OCI-LY1 (cell line): ENCODE results near the gene APH1B.

Source experiments
- EZH2 ChIP-seq: fragments of 200-600 bp; sonication (generic), shearing (Covaris generic); IDR thresholded peaks from 2 replicates; pipeline ENCODE4 v1.8.0; 2017; ENCODE audit warnings: borderline replicate concordance, mixed run types, mild to moderate bottlenecking, antibody characterized with exemption, low read length, moderate library complexity, mixed read lengths
- TF ChIP-seq, protein P1 (sequence below): fragments of 200-600 bp; sonication (generic), shearing (Covaris generic); IDR thresholded peaks from 2 replicates; pipeline ENCODE4 v1.5.1; 2017; ENCODE audit warnings: mild to moderate bottlenecking, antibody characterized with exemption, low read length, moderate library complexity, mixed read lengths

- TF ChIP-seq, protein P1, sequence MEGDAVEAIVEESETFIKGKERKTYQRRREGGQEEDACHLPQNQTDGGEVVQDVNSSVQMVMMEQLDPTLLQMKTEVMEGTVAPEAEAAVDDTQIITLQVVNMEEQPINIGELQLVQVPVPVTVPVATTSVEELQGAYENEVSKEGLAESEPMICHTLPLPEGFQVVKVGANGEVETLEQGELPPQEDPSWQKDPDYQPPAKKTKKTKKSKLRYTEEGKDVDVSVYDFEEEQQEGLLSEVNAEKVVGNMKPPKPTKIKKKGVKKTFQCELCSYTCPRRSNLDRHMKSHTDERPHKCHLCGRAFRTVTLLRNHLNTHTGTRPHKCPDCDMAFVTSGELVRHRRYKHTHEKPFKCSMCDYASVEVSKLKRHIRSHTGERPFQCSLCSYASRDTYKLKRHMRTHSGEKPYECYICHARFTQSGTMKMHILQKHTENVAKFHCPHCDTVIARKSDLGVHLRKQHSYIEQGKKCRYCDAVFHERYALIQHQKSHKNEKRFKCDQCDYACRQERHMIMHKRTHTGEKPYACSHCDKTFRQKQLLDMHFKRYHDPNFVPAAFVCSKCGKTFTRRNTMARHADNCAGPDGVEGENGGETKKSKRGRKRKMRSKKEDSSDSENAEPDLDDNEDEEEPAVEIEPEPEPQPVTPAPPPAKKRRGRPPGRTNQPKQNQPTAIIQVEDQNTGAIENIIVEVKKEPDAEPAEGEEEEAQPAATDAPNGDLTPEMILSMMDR = no peak
- no peak for TF ChIP-seq EZH2
Measured at GRCh38 chr15:63353887-63354286, 76.5 kb downstream of the APH1B start.
